Fibroblast of skin of right biceps (primary cell): ENCODE measurements around the gene KDM6A.
"Not testable (repeated sequence)": the region's sequence is repeated elsewhere in the genome, so short reads cannot be mapped to it uniquely, and the experiment has no call there.

ENCODE experiments used
- DNase-seq: peaks from one replicate; pipeline ENCODE4 v3.0.0-alpha.2; 2013

The KDM6A gene

DNA sequence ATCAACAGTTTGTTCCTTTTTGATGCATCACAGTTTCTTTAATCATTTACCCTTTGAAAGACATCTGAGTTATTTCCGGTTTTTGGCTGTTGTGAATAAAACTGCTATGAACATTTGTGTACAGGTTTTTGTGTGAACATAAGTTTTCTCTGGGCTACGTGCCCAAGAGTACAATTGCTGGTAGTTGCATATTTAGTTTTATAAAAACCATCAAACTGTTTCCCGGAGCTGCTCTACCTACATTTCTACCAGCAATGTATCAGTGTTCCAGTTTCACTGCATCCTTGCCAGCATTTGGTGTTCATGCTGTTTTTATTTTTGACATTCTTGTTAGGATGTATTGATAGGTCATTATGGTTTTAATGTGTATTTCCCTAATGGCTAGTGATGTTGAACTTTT lies 17.3 kb downstream of the KDM6A start:
- no peak for DNase-seq

DNA sequence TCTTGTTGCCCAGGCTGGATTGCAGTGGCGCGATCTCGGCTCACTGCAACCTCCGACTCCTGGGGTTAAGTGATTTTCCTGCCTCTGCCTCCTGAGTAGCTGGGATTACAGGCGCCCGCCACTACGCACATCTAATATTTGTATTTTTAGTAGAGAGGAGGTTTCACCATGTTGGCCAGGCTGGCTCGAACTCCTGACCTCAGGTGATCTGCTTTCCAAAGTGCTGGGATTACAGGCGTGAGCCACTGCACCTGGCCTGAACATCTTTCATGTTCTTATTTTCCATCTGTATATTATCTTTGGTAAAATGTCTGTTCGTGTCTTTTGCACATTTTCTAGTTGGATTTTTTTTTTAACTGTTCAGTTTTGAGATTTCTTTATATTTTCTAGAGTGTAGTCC lies 17.7 kb downstream of the KDM6A start:
- not testable (repeated sequence) for DNase-seq

- DNase-seq = no peak
These were observed 18.7 kb downstream of the KDM6A start for GRCh38 chrX:44891642-44892041.

DNA sequence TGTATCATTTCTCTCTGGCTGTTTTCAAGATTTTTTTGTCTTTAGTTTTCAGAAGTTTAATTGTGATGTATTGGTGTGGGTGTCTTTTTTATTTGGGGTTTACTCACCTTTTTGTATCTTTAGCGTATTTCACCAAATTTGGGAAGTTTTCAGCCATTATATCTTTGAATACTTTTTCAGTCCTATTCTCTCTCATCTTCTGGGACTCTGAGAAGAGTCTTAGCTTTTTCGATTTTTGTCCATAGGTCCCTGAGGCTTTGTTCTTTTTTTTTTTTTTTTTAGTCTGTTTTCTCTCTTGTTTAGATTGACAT lies 23.8 kb downstream of the KDM6A start:
- no peak for DNase-seq

- no peak for DNase-seq
These were observed 24.6 kb downstream of the KDM6A start for GRCh38 chrX:44897539-44897938.

- no peak for DNase-seq
These were observed 25.6 kb downstream of the KDM6A start for GRCh38 chrX:44898411-44899221.

- DNase-seq = no peak
These were observed 27.0 kb downstream of the KDM6A start for GRCh38 chrX:44899946-44900345.

DNA sequence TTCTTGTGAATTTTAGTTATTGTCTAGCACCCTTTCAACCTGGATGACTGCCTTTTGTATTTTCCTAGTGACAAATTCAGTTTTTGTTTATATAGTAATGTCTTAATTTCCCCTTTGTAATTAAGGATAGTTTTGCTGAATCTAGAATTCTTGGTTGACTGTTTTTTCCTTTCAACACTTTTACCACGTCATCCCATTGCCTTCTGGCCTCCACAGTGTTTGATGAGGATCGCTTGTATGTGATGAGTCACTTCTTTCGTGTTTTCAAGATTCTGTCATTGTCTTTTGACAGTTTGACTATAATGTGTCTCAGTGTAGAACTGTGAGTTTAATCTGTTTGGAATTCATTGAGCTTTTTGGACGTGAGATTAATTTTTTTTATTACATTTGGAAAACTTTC lies 30.1 kb downstream of the KDM6A start:
- DNase-seq = peak; percentile 83

GRCh38 chrX:44903830-44904530 lies 31.0 kb downstream of the KDM6A start:
- no peak for DNase-seq

GRCh38 chrX:44904542-44905115 lies 31.6 kb downstream of the KDM6A start:
- no peak for DNase-seq

- DNase-seq = no peak
These were observed 33.1 kb downstream of the KDM6A start for GRCh38 chrX:44906041-44906440.

- no peak for DNase-seq
These were observed 33.6 kb downstream of the KDM6A start for GRCh38 chrX:44906542-44906941.

DNA sequence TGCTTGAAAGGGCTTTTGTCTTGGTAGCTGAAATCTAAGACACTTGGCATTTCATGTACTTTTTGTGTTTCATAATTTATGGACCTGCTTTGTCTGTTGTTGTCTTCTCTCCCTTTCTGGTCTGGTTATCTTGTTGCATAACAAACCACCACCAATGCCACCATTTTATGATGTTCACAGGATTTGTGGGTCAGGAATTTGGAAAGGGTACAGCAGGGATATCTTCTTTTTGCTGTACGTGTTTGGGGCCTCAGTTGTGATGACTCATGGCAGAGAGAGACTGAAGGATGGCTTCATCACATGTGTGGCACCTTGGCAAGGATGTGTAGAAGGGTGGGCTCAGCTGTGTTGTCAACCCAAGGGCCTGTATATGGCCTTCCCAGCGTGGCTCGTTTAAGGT lies 35.2 kb downstream of the KDM6A start:
- no peak for DNase-seq

GRCh38 chrX:44908827-44909226 lies 35.8 kb downstream of the KDM6A start:
- no peak for DNase-seq

GRCh38 chrX:44910508-44910907 lies 37.5 kb downstream of the KDM6A start:
- DNase-seq = not testable (repeated sequence)

GRCh38 chrX:44911074-44911600 lies 38.1 kb downstream of the KDM6A start:
- not testable (repeated sequence) for DNase-seq

DNA sequence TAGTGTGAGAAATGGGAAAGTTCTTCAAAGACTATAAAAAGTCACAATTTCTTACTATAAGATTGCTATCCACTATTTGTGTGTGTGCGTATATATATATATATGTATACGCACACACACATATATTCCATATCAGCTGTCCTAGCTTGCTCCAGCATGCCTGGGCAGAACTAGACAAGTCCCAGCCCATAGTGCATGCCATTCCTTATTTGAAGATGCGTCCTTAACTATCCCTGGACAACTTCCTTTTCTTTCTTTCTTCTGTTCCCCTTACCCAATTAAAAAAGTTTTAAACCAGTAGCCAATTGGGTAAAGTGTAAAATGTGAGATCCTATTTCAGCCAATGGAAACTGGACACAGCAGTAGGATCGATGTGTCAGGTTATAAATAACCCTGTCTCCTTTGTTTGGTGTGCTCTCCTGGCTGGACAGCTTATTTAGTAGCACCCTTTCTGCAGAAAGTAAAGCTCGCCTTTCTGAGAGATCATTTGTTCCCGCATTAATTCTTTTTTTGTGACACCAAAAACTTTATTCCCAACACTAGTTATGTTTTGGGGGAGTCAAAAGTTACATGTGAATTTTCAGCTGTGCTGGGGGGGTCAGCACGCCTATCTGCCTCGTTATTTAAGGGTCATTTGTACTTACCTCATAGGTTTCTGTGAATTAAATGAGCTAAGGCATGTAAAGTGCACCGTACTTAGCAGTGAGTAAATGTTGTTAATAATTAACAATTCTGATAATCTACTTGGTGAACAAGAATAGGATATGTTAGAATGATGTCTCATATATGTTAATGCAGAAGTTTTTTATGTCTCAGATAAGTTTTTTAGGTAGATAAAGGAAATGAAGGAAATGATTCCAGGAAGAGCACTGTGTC lies 40.9 kb downstream of the KDM6A start:
- DNase-seq = no peak

- peak; percentile 41 for DNase-seq
These were observed 41.7 kb downstream of the KDM6A start for GRCh38 chrX:44914532-44915198.

DNA sequence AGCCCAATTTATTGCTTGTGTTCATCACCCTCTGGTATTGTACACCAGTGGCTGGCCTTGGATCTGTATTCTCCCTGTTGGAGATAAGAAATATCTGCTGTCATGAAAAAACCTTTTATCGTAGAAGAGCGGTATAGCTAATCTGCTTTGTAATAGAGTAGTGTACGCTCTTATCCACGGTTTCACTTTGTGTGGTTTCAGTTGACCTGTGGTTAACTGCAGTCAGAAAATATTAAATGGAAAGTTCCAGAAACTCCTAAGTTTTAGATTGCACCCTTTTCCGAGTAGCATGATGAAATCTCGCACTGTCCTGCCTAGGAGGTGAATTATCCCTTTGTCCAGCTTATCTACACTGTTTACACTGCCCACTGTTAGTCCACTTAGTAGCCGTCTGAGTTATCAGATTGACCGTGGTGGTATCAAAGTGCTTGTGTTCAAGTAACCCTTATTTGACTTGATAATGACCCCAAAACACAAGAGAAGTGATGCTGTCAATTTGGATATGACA lies 42.4 kb downstream of the KDM6A start:
- no peak for DNase-seq

- no peak for DNase-seq
These were observed 45.7 kb downstream of the KDM6A start for GRCh38 chrX:44918722-44919121.

GRCh38 chrX:44922980-44923379 lies 50.0 kb downstream of the KDM6A start:
- DNase-seq = no peak

DNA sequence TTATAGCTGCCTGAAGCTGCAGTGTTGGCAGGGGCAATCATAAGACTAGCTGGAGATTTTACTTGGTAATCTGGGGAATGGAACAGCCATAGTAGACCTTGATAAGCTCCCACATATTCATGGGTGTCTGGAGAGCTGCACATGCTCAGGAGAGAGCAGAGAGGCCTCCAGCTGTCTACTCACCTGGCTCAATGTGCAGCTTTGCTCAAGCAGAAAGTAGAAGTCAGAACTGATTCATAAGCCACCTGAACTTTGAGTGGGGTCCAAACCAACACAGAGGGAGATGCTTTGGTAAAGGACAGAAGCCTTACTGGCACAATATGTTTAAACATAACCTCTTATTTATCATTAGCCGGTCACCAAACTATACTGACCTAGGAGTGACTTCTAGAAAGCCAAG lies 54.4 kb downstream of the KDM6A start:
- no peak for DNase-seq
